ENCODE data around the gene HERPUD2. TPM values are rescaled to one million over a fixed set of nuclear protein-coding genes. Genes with fewer than 3 reads are reported as not detected.

HERPUD2 gene
- total and polyA plus RNA-seq, 2 donors (not counting 1 experiment from before 2014, with no cell fraction given), result 58.8 to 62.2 TPM

DNA sequence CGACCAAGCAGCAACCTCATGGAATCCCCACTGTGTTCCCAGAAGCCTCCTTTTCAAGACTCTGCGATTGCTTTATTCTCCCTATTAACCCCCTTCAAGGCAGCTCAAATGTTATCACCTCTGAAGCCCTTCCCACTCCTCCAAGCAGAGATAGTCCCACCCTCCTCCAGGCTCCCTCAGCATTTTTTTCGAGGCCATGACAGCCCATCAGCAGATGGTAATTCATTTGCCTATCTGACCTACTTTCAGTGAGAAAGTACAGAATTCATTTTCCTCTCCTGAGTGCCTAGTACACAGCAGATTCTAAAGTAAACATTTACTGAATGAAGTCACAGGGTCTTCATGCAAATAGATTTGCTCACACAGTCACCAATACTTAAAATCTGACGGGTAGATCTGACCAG is 47.8 kb downstream of the HERPUD2 start:
- peaks cover 32% of the 10 kb centered on the region for H4K20me1 ChIP-seq (ENCODE audit: control insufficient read depth, insufficient read depth, low read length, poor library complexity, severe bottlenecking)
- Mint-ChIP-seq H3K4me1 (peaks cover 44% of the 10 kb centered on the region), H3K27ac (no peak overlapping the region), H3K9me3 (ENCODE audit: insufficient read depth) (peaks cover under 1% of the 10 kb centered on the region), H3K27me3 (no peaks in the 10 kb centered on the region), H3K4me3 (no peak overlapping the region)
- H3K27me3 ChIP-seq (replicated peaks in 1 of 4; ENCODE audit: control extremely low read depth in 1 of 4, control insufficient read depth in 3 of 4, insufficient read depth in 4 of 4, low read length in 3 of 4), result no peaks in the 10 kb centered on the region
- no peak overlapping the region for H3K4me2 ChIP-seq (replicated peaks; ENCODE audit: low read depth, low read length, poor library complexity, severe bottlenecking)
- TF ChIP-seq, protein P1, sequence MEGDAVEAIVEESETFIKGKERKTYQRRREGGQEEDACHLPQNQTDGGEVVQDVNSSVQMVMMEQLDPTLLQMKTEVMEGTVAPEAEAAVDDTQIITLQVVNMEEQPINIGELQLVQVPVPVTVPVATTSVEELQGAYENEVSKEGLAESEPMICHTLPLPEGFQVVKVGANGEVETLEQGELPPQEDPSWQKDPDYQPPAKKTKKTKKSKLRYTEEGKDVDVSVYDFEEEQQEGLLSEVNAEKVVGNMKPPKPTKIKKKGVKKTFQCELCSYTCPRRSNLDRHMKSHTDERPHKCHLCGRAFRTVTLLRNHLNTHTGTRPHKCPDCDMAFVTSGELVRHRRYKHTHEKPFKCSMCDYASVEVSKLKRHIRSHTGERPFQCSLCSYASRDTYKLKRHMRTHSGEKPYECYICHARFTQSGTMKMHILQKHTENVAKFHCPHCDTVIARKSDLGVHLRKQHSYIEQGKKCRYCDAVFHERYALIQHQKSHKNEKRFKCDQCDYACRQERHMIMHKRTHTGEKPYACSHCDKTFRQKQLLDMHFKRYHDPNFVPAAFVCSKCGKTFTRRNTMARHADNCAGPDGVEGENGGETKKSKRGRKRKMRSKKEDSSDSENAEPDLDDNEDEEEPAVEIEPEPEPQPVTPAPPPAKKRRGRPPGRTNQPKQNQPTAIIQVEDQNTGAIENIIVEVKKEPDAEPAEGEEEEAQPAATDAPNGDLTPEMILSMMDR (IDR thresholded peaks at IDR 0.05), result no peak
- no peak for TF ChIP-seq EZH2 (IDR thresholded peaks at IDR 0.05; ENCODE audit: borderline replicate concordance, insufficient read depth, low read depth, low read length, poor library complexity, severe bottlenecking)
- H3K4me1 ChIP-seq (ENCODE audit: control insufficient read depth in 2 of 2, insufficient read depth in 2 of 2, low read length in 2 of 2), result peaks cover 7 to 19% of the 10 kb centered on the region in 2 donors
- WGBS (ENCODE audit: insufficient coverage), result 71% methylated on average over 3 of the region's 4 CpGs
- no peak for DNase-seq
- CTCF ChIA-PET, result interaction anchor here (1.0 kb wide), 1 partner anchor 259 kb away, joined by 3 read pairs; no protein-coding TSS in a partner anchor
- H2AFZ ChIP-seq (ENCODE audit: insufficient read depth, low read depth, low read length, poor library complexity, severe bottlenecking), result no peak overlapping the region
- no peak for ATAC-seq (ENCODE audit: low read depth)
- POLR2A ChIA-PET, result no interaction called here
- no peak overlapping the region for H3K4me3 ChIP-seq (ENCODE audit: control extremely low read depth in 1 of 5, extremely low read depth in 1 of 5, insufficient read depth in 1 of 5, low read depth in 2 of 5, low read length in 4 of 5)
- peaks cover 4 to 24% of the 10 kb centered on the region in 2 experiments for H3K36me3 ChIP-seq (replicated peaks in 1 of 2; ENCODE audit: control extremely low read depth in 1 of 2, control insufficient read depth in 1 of 2, extremely low read depth in 1 of 2, insufficient read depth in 2 of 2, low read length in 1 of 2)
- H3K9me3 ChIP-seq (ENCODE audit: control extremely low read depth in 1 of 3, control insufficient read depth in 2 of 3, insufficient read depth in 1 of 3, low read length in 2 of 3), result peaks cover 0 to 2% (median 0%) of the 10 kb centered on the region in 3 donors
- H3K9ac ChIP-seq (ENCODE audit: low read length), result no peak overlapping the region
- intact Hi-C loops (cut with micrococcal nuclease), result no loop called here
- peaks cover 54% of the 10 kb centered on the region for H3K79me2 ChIP-seq (ENCODE audit: control insufficient read depth, insufficient read depth, low read length)
- H3K27ac ChIP-seq (ENCODE audit: low read length in 2 of 2), result peak overlapping the region in 1 of 2 donors; percentile 27

DNA sequence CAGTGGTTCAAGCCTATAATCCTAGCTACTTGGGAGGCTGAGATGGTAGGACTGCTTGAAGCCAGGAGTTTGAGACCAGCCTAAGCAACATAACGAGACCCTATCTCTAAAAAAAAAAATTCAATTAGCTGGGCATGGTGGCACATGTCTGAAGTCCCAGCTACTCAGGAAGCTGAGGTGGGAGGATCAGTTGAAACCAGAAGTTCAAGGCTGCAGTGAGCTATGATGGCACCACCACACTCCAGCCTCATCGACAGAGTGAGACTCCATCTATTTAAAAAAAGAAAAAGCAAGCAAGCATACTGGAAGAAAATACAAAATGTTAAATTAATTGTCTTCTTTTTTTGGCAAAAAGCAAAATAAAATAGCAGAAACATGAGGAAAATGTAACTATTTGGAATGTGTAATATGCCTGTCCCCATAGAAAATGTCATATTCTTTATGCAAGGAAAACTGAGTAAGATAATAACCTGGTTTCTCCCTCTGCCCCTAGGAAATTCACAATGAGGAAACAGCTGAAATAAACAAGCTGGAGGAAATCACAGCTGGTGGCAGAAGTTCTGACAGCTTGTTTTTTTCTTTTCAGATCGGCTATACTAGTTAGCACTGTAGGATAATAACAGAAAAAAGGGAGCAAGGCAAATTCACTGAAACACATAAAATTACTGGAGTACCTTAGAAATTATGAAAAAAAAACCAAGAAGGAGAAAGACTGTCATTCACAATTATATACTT is 48.5 kb downstream of the HERPUD2 start:
- Mint-ChIP-seq H3K27ac (no peak overlapping the region), H3K9me3 (ENCODE audit: insufficient read depth) (no peaks in the 10 kb centered on the region), H3K4me3 (peak overlapping the region; percentile 1), H3K27me3 (no peaks in the 10 kb centered on the region), H3K4me1 (peaks cover 48% of the 10 kb centered on the region)
- Histone ChIP-seq H3K9ac (ENCODE audit: low read length) (no peak overlapping the region), H3K9me3 (ENCODE audit: control extremely low read depth in 1 of 3, control insufficient read depth in 2 of 3, insufficient read depth in 1 of 3, low read length in 2 of 3) (no peaks in the 10 kb centered on the region), H3K27ac (ENCODE audit: low read length in 2 of 2) (peak overlapping the region in 1 of 2 donors; percentile 27), H3K4me1 (ENCODE audit: control insufficient read depth in 2 of 2, insufficient read depth in 2 of 2, low read length in 2 of 2) (peaks cover 7 to 19% of the 10 kb centered on the region in 2 donors), H4K20me1 (ENCODE audit: control insufficient read depth, insufficient read depth, low read length, poor library complexity, severe bottlenecking) (peaks cover 32% of the 10 kb centered on the region), H3K79me2 (ENCODE audit: control insufficient read depth, insufficient read depth, low read length) (peaks cover 47% of the 10 kb centered on the region), H3K27me3 (replicated peaks in 1 of 4; ENCODE audit: control extremely low read depth in 1 of 4, control insufficient read depth in 3 of 4, insufficient read depth in 4 of 4, low read length in 3 of 4) (no peaks in the 10 kb centered on the region), H3K4me3 (ENCODE audit: control extremely low read depth in 1 of 5, extremely low read depth in 1 of 5, insufficient read depth in 1 of 5, low read depth in 2 of 5, low read length in 4 of 5) (no peak overlapping the region), H3K36me3 (replicated peaks in 1 of 2; ENCODE audit: control extremely low read depth in 1 of 2, control insufficient read depth in 1 of 2, extremely low read depth in 1 of 2, insufficient read depth in 2 of 2, low read length in 1 of 2) (peaks cover 4 to 22% of the 10 kb centered on the region in 2 experiments), H2AFZ (ENCODE audit: insufficient read depth, low read depth, low read length, poor library complexity, severe bottlenecking) (no peak overlapping the region), H3K4me2 (replicated peaks; ENCODE audit: low read depth, low read length, poor library complexity, severe bottlenecking) (no peak overlapping the region)
- WGBS (ENCODE audit: insufficient coverage), result no CpG with 5 or more reads among the region's 3 CpGs
- ChIA-PET POLR2A (no interaction called here), CTCF (interaction anchor here (0.6 to 1.2 kb wide), 3 partner anchors 19 to 924 kb away, joined by 3 to 5 read pairs (median 3); no protein-coding TSS in a partner anchor)
- no peak for TF ChIP-seq EZH2 (IDR thresholded peaks at IDR 0.05; ENCODE audit: borderline replicate concordance, insufficient read depth, low read depth, low read length, poor library complexity, severe bottlenecking)
- TF ChIP-seq, protein P1 (IDR thresholded peaks at IDR 0.05), result no peak
- DNase-seq, result no peak
- no peak for ATAC-seq (ENCODE audit: low read depth)
- intact Hi-C loops (cut with micrococcal nuclease), result no loop called here
